Thyroid gland (tissue), 4 donors: Measurements from ENCODE around the gene SLC25A1.

Experiments used
- CTCF ChIP-seq, 6 experiments: fragments of 200-600 bp in 3 of 6; fragments of 450-650 bp in 3 of 6; sonication (generic) in 3 of 6; IDR thresholded peaks; one replicate each; pipeline ENCODE4 v1.5.1; 2016 to 2019; ENCODE audit warnings: antibody characterized with exemption in 6 of 6, mild to moderate bottlenecking in 2 of 6, inconsistent platforms in 1 of 6, moderate library complexity in 1 of 6
- POLR2A ChIP-seq, 2 donors: fragments of 450-650 bp; IDR thresholded peaks; one replicate each; pipeline ENCODE4 v1.6.1; 2017; ENCODE audit warnings: antibody characterized with exemption in 2 of 2, mild to moderate bottlenecking in 2 of 2, moderate library complexity in 1 of 2

- no peak for TF ChIP-seq POLR2A (IDR thresholded peaks at IDR 0.05)
- no peak for TF ChIP-seq CTCF (IDR thresholded peaks at IDR 0.05)
Measured at GRCh38 chr22:19184276-19184997, 5.9 kb upstream of the SLC25A1 start.
